ENCODE measurements around the gene ZC3H10.

GRCh38 chr12:56122637-56123036 is 4.6 kb downstream of the ZC3H10 start:
- no peak for TF ChIP-seq CTCF (IDR thresholded peaks at IDR 0.05; ENCODE audit: low read length)
- TF ChIP-seq EZH2 (optimal IDR thresholded peaks at IDR 0.05; ENCODE audit: low read depth, low read length): no peak
